Hepatocyte (in vitro differentiated cells): ENCODE results near the gene CD300E. TPM values are rescaled to one million over a fixed set of nuclear protein-coding genes. Genes with fewer than 3 reads are reported as not detected.

Experiments
- DNase-seq: peaks from one replicate; pipeline ENCODE4 v3.0.0-alpha.2; 2016; ENCODE audit warnings: low spot score
- H2AFZ ChIP-seq: fragments of 200-600 bp; sonication (generic); 2 replicates; pipeline ENCODE4 v1.6.0; 2016; ENCODE audit warnings: antibody characterized with exemption, mild to moderate bottlenecking
- H3K27ac ChIP-seq: fragments of 200-600 bp; sonication (generic); 2 replicates; pipeline ENCODE4 v1.5.1; 2016; ENCODE audit warnings: mild to moderate bottlenecking
- H3K27me3 ChIP-seq: fragments of 200-600 bp; sonication (generic); 2 replicates; pipeline ENCODE4 v1.6.1; 2016
- H3K36me3 ChIP-seq: fragments of 200-600 bp; sonication (generic); replicated peaks from 2 replicates; pipeline ENCODE4 v1.5.1; 2016; ENCODE audit warnings: low read depth; ENCODE audit not compliant: insufficient read depth
- H3K4me1 ChIP-seq: fragments of 200-600 bp; sonication (generic); 2 replicates; pipeline ENCODE4 v1.5.1; 2016; ENCODE audit warnings: mild to moderate bottlenecking, moderate library complexity; ENCODE audit not compliant: insufficient read depth
- H3K4me2 ChIP-seq: fragments of 200-600 bp; sonication (generic); 2 replicates; pipeline ENCODE4 v1.6.0; 2016
- H3K4me3 ChIP-seq: fragments of 200-600 bp; sonication (generic); 2 replicates; pipeline ENCODE4 v1.5.1; 2016; ENCODE audit warnings: mild to moderate bottlenecking
- H3K79me2 ChIP-seq: fragments of 200-600 bp; sonication (generic); 2 replicates; pipeline ENCODE4 v1.6.0; 2017; ENCODE audit warnings: mild to moderate bottlenecking
- H3K9me2 ChIP-seq: fragments of 200-600 bp; sonication (generic); replicated peaks from 2 replicates; pipeline ENCODE4 v1.6.0; 2017; ENCODE audit warnings: mild to moderate bottlenecking; ENCODE audit not compliant: insufficient read depth
- H3K9me3 ChIP-seq: fragments of 200-600 bp; sonication (generic); 2 replicates; pipeline ENCODE4 v1.5.1; 2016; ENCODE audit warnings: low read depth, mild to moderate bottlenecking
- H4K20me1 ChIP-seq: fragments of 200-600 bp; sonication (generic); 2 replicates; pipeline ENCODE4 v1.6.0; 2016; ENCODE audit warnings: mild to moderate bottlenecking; ENCODE audit not compliant: insufficient read depth, poor library complexity, severe bottlenecking
- CTCF ChIP-seq: fragments of 200-600 bp; sonication (generic); IDR thresholded peaks from 2 replicates; pipeline ENCODE4 v1.5.1; 2016; ENCODE audit warnings: antibody characterized with exemption, mild to moderate bottlenecking; ENCODE audit not compliant: poor library complexity
- EZH2 ChIP-seq: fragments of 200-600 bp; sonication (generic); IDR thresholded peaks from 2 replicates; pipeline ENCODE4 v1.6.1; 2016; ENCODE audit warnings: antibody characterized with exemption, mild to moderate bottlenecking, borderline replicate concordance
- EZH2phosphoT487 ChIP-seq: fragments of 200-600 bp; sonication (generic); IDR thresholded peaks from one replicate; pipeline ENCODE4 v1.6.1; 2018; ENCODE audit warnings: antibody characterized with exemption, mild to moderate bottlenecking, low read depth, moderate library complexity; ENCODE audit not compliant: unreplicated experiment, severe bottlenecking
- WGBS: methylation state at CpG from one replicate; pipeline ENCODE4 v1.1.6; 2016; ENCODE audit warnings: low lambda C conversion rate; ENCODE audit errors: missing lambda C conversion rate; 5-methylcytosine and 5-hydroxymethylcytosine counted together
- polyA plus RNA-seq: library from polyadenylated mRNA; unstranded; fragments of >200 nt; fragmentation: Nextera tagmentation; extraction: Ambion mirVana; gene quantifications from 2 replicates; pipeline ENCODE4 v1.2.1, GENCODE V29; 2016
- total RNA-seq: library from RNA; depleted of rRNA; stranded (reverse); fragments of >200 nt; gene quantifications from 2 replicates; pipeline ENCODE4 v1.2.3, GENCODE V29; 2014

The CD300E gene
- total and polyA plus RNA-seq, 2 experiments from 2014 or later: 0.03 to 0.37 TPM

GRCh38 chr17:74604761-74605160 lies 18.8 kb downstream of the CD300E start:
- Histone ChIP-seq H2AFZ (no peak overlapping the region), H3K4me3 (no peak overlapping the region), H3K9me2 (no peaks in the 10 kb centered on the region), H3K27ac (peak overlapping the region; percentile 74), H4K20me1 (no peaks in the 10 kb centered on the region), H3K36me3 (no peaks in the 10 kb centered on the region), H3K79me2 (no peaks in the 10 kb centered on the region), H3K27me3 (peaks cover 6% of the 10 kb centered on the region), H3K9me3 (no peaks in the 10 kb centered on the region), H3K4me2 (no peak overlapping the region), H3K4me1 (peaks cover 3% of the 10 kb centered on the region)
- DNase-seq: no peak
- WGBS: 83% methylated on average over 10 of the region's 10 CpGs
- no peak for TF ChIP-seq EZH2
- TF ChIP-seq CTCF: no peak
- TF ChIP-seq EZH2phosphoT487: no peak

DNA sequence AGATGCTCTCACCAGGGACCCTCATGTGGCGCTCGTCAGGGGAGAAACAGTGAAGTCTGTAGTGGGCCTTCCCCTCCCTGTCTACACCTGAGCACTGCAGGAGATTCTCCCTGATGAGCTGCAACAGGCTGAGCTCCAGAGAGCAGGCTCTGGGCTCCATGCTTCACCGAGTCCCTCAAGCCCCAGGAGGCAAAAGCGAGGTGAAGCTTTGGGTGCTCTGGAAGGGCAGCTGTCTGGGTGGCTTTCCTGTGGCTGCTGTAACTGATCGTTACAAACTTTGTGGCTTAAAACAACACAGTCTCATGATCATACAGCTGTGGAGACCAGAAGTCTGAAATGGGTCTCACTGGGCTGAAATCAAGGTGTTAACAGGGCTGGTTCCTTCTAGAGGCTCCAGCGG lies 19.3 kb downstream of the CD300E start:
- no peak overlapping the region for H3K4me3 ChIP-seq
- H3K79me2 ChIP-seq: no peaks in the 10 kb centered on the region
- no peaks in the 10 kb centered on the region for H4K20me1 ChIP-seq
- H3K27ac ChIP-seq: no peak overlapping the region
- no peak for TF ChIP-seq EZH2
- no peak for TF ChIP-seq EZH2phosphoT487
- no peak for TF ChIP-seq CTCF
- no peak for DNase-seq
- H3K4me2 ChIP-seq: no peak overlapping the region
- 88% methylated on average over 6 of the region's 6 CpGs for WGBS
- peaks cover under 1% of the 10 kb centered on the region for H3K27me3 ChIP-seq
- no peak overlapping the region for H2AFZ ChIP-seq
- no peaks in the 10 kb centered on the region for H3K36me3 ChIP-seq
- H3K9me2 ChIP-seq: no peaks in the 10 kb centered on the region
- no peaks in the 10 kb centered on the region for H3K9me3 ChIP-seq
- peaks cover 3% of the 10 kb centered on the region for H3K4me1 ChIP-seq

GRCh38 chr17:74603746-74604145 lies 19.8 kb downstream of the CD300E start:
- no peak for TF ChIP-seq CTCF
- no peak for TF ChIP-seq EZH2
- no peak for TF ChIP-seq EZH2phosphoT487
- Histone ChIP-seq H3K4me1 (peaks cover 3% of the 10 kb centered on the region), H2AFZ (no peak overlapping the region), H4K20me1 (no peaks in the 10 kb centered on the region), H3K79me2 (no peaks in the 10 kb centered on the region), H3K4me2 (no peak overlapping the region), H3K9me3 (no peaks in the 10 kb centered on the region), H3K27ac (no peak overlapping the region), H3K27me3 (no peaks in the 10 kb centered on the region), H3K36me3 (no peaks in the 10 kb centered on the region), H3K4me3 (no peak overlapping the region), H3K9me2 (no peaks in the 10 kb centered on the region)
- no peak for DNase-seq
- WGBS: 85% methylated on average over 5 of the region's 5 CpGs

- no peak overlapping the region for H3K4me3 ChIP-seq
- DNase-seq: no peak
- TF ChIP-seq CTCF (no peak), EZH2phosphoT487 (no peak), EZH2 (no peak)
- no peaks in the 10 kb centered on the region for H4K20me1 ChIP-seq
- H3K9me3 ChIP-seq: no peaks in the 10 kb centered on the region
- no peaks in the 10 kb centered on the region for H3K79me2 ChIP-seq
- no peaks in the 10 kb centered on the region for H3K9me2 ChIP-seq
- no peak overlapping the region for H2AFZ ChIP-seq
- WGBS: 86% methylated on average over 6 of the region's 6 CpGs
- no peaks in the 10 kb centered on the region for H3K36me3 ChIP-seq
- H3K27me3 ChIP-seq: no peaks in the 10 kb centered on the region
- H3K27ac ChIP-seq: no peak overlapping the region
- H3K4me1 ChIP-seq: peaks cover 3% of the 10 kb centered on the region
- H3K4me2 ChIP-seq: no peak overlapping the region
Observed at GRCh38 chr17:74603037-74603635, 20.4 kb downstream of the CD300E start.
